ENCODE measurements around the gene LGR5.

DNA sequence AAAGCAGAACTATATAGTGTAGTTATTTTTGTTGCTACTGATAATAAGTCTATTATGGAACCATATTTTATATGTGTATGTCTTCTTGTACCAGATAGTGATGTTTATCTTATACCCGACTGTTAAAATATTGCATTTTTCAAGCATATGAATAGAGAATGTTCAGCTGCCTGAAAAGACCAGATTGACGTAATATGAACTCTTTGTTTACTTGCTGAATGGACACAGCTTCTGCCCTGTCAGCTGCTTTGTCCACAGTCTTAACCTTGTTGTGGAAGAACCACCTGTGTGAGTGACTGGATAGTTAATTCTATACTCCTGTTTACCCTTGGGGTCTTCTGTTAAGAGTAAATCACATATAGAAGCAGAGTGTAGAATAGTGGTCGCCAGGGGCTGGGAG, 109.3 kb downstream of the LGR5 start:
- TF ChIP-seq POLR2A (IDR thresholded peaks at IDR 0.05; ENCODE audit: low read length) (no peak), GATA1 (IDR thresholded peaks at IDR 0.05; ENCODE audit: low read depth, low read length) (no peak)

Data from erythroblast (primary cell).